ENCODE data around the gene DHDDS.

GRCh38 chr1:26434161-26434752 is 2.1 kb downstream of the DHDDS start:
- TF ChIP-seq POLR2A (IDR thresholded peaks at IDR 0.05) (no peak), POLR2AphosphoS5 (IDR thresholded peaks at IDR 0.05) (no peak)
- TF ChIP-seq, protein P1, sequence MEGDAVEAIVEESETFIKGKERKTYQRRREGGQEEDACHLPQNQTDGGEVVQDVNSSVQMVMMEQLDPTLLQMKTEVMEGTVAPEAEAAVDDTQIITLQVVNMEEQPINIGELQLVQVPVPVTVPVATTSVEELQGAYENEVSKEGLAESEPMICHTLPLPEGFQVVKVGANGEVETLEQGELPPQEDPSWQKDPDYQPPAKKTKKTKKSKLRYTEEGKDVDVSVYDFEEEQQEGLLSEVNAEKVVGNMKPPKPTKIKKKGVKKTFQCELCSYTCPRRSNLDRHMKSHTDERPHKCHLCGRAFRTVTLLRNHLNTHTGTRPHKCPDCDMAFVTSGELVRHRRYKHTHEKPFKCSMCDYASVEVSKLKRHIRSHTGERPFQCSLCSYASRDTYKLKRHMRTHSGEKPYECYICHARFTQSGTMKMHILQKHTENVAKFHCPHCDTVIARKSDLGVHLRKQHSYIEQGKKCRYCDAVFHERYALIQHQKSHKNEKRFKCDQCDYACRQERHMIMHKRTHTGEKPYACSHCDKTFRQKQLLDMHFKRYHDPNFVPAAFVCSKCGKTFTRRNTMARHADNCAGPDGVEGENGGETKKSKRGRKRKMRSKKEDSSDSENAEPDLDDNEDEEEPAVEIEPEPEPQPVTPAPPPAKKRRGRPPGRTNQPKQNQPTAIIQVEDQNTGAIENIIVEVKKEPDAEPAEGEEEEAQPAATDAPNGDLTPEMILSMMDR (IDR thresholded peaks at IDR 0.05): no peak
